GM21717 (cell line): ENCODE results near the gene BTG4.

Source experiments
- ATAC-seq: cut with Tn5 transposase; IDR thresholded peaks from one replicate; pipeline ENCODE4 v1.9.1; 2021; ENCODE audit warnings: mild to moderate bottlenecking, moderate library complexity; ENCODE audit not compliant: unreplicated experiment

The BTG4 gene

DNA sequence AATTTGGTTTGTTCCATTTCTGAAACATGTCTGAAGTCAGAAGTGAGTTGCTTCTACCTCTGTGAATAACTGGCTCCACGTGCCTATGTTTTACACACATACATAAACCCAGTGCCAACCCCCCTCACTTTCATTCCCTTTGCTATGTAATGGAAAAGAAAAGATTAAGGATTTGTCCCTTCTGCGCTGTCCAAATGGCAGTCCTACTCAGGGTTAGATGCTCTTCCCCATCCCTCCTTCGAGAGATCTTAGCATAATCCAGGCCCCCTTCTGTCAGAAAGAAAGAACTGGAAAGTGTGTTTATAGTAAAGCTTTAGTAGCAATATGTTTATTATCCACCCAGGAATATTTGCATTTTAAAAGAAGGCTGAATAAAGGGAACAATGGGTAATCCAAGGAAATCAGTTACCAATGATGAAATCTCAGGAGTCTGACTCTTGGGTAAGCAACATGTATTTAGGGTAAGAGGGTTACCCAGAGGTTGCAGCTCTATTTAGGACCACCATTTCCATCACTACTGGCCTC is 25.2 kb upstream of the BTG4 start:
- no peak for ATAC-seq

DNA sequence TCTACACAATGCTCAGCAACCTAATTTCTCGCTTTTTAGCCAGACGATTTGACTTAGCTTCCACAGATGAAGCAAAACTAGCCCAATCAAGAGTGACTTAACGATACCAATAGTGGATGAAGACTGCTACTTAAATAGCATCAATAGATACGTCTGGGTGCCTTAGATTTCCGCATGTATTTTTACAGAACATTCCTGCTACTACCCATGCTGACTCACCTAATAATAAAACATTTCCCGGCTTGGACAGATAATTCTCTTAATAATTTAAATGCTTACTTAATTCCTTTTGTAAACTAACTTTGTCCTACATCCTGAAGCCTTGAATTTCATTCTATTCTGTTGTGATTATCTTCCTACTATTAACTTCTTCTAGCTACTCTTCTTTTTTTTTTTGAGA is 23.1 kb upstream of the BTG4 start:
- ATAC-seq: no peak

GRCh38 chr11:111532365-111532709 is 20.2 kb upstream of the BTG4 start:
- no peak for ATAC-seq

GRCh38 chr11:111531687-111532364 is 19.6 kb upstream of the BTG4 start:
- ATAC-seq: peak; percentile 92

GRCh38 chr11:111531136-111531535 is 18.9 kb upstream of the BTG4 start:
- ATAC-seq: no peak

DNA sequence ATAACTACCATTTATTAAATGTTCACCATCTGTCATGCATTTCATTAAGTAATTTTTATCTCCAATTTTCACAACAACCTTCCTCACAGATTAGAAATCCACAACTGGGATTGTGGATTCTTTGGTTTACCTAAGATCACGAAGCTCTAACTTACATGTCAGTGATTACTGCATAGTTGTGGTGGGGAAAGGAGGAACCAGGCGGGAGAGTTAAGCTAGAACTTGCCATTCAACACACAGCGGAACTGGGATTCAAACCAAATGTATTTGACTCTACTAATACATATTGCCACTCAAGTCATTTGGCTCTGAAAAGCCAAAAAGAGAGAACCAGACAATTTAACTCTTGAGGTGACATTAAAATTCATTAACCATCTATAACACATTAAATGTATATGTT is 17.9 kb upstream of the BTG4 start:
- ATAC-seq: no peak

- no peak for ATAC-seq
These were observed 16.4 kb upstream of the BTG4 start for GRCh38 chr11:111528557-111528956.

DNA sequence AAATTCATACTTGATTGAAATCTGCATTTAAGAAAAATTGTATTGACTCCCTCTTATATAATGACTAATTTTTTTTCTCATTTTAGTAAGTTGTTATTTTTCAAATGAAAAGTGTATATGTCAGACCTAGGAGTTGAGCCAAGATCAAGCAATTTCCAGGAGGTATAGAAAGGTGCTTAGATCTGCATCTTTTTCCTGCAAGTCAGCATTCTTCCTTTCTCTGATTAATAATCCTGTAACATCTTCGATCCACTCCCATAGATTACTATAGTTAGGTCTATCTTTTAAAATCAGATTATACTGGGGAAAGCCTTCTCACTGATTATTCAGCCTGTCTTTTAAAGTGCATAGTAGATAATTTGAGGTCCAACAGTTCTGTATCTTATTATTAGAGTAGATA is 15.1 kb upstream of the BTG4 start:
- ATAC-seq: no peak

- ATAC-seq: peak; percentile 73
These were observed 14.3 kb upstream of the BTG4 start for GRCh38 chr11:111526501-111526900.

- no peak for ATAC-seq
These were observed 13.3 kb upstream of the BTG4 start for GRCh38 chr11:111525456-111525855.

- no peak for ATAC-seq
These were observed 11.9 kb upstream of the BTG4 start for GRCh38 chr11:111524056-111524455.

- no peak for ATAC-seq
These were observed 11.2 kb upstream of the BTG4 start for GRCh38 chr11:111523343-111523742.

DNA sequence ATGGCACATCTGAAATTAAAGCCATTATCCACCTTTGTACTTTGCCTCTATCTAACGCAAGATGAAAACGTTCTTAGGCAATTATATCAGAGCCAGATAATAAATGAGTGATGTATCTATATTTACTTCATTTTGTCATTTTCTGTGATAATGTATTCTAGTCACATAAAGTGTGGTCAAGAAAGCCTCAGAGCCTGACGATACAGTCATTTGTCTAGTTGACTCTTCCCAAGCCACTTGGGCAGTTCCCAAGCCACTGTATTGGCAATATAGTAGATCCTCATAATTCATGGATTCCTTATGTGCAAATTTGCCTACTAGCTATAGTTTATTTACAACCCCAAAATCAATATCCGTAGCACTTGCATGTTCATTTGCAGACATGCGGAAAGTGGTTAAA is 10.2 kb upstream of the BTG4 start:
- ATAC-seq: no peak

DNA sequence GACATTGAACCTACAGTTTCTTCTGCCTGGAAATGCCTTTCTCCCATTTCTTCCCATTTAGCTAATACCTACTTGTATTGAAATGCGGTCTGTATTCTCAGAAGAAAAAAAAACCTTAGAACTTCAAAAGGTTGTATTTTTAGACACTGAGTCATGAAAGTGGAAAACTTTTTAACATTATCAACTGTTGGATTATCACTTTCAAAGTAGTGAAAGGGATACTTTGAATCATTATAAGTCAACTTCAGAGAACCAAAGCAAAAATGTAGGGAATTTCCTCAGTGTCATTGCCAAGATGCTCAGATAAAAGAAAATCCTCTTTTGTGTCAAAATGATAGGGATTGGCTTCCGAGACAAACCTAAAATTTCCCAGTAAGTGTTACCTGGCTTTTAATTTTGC is 8.9 kb upstream of the BTG4 start:
- no peak for ATAC-seq

- ATAC-seq: no peak
These were observed 8.4 kb upstream of the BTG4 start for GRCh38 chr11:111520560-111520959.

- ATAC-seq: no peak
These were observed 6.5 kb upstream of the BTG4 start for GRCh38 chr11:111518668-111519067.

DNA sequence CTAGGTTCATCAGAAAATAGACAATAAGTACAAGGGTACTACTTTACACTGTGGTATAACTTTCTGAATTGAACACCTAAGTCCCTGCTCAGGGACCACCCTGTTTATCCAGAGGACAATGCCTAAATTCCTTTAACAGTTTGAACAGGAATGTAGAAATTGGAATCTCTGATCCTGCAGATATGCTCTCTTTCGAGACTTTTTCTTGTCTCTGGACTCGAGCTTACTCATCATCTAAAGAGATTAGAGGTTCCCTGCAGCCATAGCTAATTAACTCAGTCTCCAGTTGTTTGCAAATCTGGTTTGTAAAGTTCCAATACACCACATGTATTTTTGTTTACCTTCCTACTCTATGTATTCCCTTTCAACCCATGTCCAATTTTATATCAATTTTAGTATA is 3.4 kb upstream of the BTG4 start:
- no peak for ATAC-seq

GRCh38 chr11:111514216-111515031 is 2.2 kb upstream of the BTG4 start, which contains the start of gene HOATZ:
HOATZ (plus strand) TSS chr11:111514778; CDS start chr11:111514785, 7 bp downstream.
- ATAC-seq: no peak

GRCh38 chr11:111513240-111513605 is 1.0 kb upstream of the BTG4 start:
- no peak for ATAC-seq

- ATAC-seq: no peak
These were observed 1.9 kb downstream of the BTG4 start for GRCh38 chr11:111510311-111510710.

- ATAC-seq: no peak
These were observed 9.6 kb downstream of the BTG4 start for GRCh38 chr11:111502611-111503010.

DNA sequence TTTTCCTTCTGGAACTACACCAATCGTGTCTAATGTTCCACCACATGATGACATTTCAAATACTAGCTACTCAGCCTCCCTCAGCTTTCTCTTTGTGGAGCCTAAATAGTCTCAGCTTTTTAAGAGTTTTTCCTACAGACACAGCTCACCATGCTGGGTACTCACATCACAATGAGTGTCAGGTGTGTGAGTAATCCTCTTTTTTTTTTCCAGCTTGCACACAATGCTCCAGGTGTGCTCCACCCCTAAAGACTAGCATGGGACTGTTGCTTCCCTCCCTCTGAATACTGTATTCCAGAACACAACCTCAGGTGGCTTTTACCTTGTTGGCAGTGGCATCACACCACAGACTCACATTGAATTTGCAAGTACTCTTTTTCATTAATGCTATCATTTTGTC is 11.7 kb downstream of the BTG4 start:
- no peak for ATAC-seq
